Endothelial cell of umbilical vein (primary cell): ENCODE measurements around the gene ATXN2.

Experiments used
- POLR2A ChIP-seq: IDR thresholded peaks from 2 replicates; pipeline ENCODE4 v1.6.1; 2012; ENCODE audit warnings: low read depth, mild to moderate bottlenecking, control low read depth, low read length
- POLR2AphosphoS5 ChIP-seq: IDR thresholded peaks from 2 replicates; pipeline ENCODE4 v1.6.1; 2012; ENCODE audit warnings: low read depth, mild to moderate bottlenecking, control low read depth, low read length, moderate library complexity; ENCODE audit not compliant: insufficient read depth

DNA sequence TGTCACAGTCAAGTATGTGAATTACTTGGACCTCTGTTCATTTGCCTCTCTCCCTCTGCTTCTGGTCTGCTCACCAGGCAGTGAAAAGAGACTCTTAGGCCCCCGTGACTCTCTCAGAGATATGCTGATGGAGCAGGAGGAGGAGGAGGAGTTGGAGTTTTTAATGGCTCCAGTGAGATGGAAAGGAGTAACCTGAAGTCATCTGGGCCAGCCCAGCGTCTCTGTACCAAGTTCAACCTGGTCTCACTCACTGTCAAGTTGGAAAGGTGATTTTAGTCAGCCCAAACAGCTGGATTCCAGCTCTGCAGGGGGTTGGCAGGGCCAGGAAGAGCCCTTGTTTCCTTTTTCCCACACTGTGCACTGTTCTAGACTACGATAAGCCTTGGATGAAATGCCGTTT lies 144.8 kb downstream of the ATXN2 start:
- no peak for TF ChIP-seq POLR2A
- no peak for TF ChIP-seq POLR2AphosphoS5
